DMS 273 treated with DMSO at 0.1 percent for 48 hours (cell line): ENCODE data around the gene GRIA1.

Experiments
- DNase-seq: peaks from one replicate; lab custom pipeline; 2025; lab: John Stamatoyannopoulos, UW

GRIA1 gene

DNA sequence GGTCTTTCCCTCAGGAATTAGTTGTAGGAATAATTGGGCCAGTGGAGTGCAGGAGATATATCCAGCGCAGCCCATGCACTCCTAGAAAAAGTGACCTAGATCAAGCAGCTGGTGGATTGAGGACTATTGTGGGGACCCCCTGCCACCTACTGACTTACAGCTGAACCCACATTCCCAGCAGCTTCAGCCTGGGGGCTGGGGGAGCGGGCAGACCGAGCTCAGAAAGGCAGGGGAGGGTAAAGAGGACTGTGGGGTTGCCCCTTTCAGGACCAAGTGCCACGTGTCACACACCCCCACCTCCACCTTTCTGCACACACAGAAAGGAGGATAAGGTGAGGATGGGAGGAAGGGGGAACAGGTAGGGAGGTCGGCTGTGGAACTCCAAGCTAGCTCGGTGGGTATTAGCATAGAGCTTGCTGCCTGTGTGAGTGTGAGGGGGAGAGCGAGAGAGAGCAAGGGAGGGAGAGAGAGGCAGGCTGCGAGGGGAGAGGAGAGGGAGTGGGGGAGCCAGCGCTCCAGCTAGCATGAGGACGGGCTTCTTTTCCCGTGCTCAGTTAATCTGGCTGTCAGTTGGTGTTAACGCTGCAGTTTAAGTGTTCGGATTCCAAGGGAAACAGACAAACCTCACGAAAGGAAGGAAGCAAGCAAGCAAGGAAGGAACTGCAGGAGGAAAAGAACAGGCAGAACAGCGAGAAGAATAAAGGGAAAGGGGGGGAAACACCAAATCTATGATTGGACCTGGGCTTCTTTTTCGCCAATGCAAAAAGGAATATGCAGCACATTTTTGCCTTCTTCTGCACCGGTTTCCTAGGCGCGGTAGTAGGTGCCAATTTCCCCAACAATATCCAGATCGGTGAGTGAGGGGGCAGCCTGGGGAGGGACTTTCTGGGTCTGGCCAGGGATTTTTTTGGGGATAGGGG lies at the start of gene GRIA1:
GRIA1 (plus strand) TSS at position 553 of the 920 bp plus-strand sequence.
- DNase-seq, result no peak

DNA sequence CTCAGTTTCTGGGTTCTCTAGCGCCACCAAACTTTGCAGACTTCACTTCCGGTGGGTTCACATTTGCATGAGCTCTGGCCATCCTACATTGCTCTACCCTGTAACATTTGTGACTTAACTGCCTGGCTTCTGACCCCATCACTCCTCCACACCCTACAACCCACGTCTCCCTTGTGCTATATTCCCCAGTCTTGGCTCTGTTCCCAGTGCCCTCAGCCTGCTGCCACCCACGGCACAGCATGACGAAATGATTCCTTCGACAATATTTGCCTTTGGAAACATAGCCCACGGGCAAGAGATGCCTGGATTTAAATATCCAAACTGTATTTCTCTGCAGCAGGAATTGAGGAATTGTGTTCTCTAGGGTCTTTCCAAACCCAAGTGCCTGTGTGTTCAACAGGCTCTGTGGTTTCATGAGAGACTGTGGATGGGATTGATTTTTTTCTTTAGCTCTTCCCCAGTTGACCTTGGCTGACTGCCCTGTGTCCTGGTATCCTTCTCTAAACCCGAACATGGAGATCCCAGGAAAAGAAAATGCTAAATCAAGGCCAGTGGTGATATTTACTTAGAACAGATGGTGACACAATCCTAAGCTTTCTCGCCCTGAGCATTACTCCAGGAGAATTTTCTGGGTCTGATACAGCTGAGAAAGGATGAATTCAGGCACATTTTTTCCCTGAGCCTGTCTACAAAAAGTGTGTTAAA lies 44.4 kb upstream of the GRIA1 start:
- DNase-seq, result no peak

DNA sequence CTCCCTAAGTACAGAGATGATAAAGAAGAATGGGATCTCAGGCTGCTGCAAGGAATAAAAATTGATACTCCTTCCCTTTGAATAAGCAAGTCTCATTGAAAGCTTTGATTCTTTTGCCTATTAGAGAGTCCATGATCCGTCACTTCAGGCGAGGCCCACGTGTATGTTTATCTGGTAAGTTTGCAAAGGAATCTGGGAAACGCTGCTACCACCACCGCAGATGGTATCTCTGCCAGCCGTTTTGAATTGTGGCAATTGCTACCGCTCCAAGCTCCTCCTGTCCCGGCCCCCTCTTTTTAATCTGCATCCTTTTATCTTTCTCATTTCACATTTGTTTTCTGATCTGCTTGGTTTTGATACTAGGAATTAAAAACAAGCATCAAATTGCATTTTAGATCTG lies 42.9 kb upstream of the GRIA1 start:
- DNase-seq, result no peak

DNA sequence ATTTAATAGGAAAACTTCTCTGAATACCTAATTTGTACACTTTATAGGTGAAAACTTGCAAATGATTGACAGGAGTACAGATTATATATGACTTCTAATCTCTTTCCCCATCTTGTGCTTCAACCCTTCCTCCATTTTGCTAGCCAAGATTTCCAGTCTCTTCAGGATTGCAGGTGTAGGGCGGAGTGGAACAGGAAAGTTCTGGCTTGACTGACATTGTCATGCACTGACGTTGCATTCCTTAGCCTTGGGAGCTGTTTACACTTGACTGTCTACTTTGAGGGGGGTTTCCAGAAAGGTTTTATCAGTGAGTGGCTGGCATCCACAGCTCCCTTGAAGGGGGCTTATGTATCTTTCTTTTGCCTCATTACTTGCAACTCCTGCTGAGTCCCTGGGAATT lies 34.1 kb upstream of the GRIA1 start:
- DNase-seq, result no peak

- no peak for DNase-seq
Observed at GRCh38 chr5:153456993-153457392, 33.5 kb upstream of the GRIA1 start.

- no peak for DNase-seq
Observed at GRCh38 chr5:153458268-153458667, 32.2 kb upstream of the GRIA1 start.

GRCh38 chr5:153459051-153459743 lies 31.3 kb upstream of the GRIA1 start:
- DNase-seq, result no peak

DNA sequence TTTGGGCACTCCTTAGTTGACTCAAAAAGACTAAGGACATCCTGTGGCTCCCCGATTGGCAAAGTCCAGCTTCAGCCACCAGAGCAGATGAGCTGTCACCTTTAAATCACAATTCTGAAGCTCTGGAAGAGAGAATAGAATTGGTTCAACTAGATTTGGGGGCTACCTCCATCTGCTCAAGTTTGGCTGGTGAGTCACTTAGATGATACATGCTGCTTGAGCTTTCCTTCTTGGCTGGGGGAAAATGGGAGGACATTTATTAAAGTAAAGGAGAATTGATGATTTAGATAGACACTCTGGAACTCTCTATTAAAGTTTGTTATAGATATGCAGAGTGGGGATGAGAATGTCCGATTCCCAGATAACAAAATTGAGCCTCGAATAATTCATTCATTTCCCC lies 30.0 kb upstream of the GRIA1 start:
- DNase-seq, result no peak

DNA sequence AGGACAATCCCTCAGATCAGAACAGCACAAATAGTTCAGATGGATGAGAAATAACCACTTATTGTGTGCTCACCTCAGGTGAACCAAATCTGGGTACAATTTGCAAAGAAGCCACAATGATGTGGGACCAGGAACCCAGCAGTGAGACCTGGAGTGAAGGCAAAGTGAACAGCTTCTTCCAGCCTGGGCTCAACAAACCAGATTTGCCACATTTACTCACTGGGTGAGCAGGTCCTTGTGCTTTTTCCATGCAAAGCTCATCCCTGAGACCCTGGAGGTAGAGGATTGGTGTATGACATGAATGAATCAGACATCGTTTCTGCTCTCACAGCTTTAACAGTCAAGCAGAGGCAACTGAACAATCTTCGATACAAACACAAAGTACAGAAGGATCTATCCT lies 29.1 kb upstream of the GRIA1 start:
- DNase-seq, result no peak

- DNase-seq, result no peak
Observed at GRCh38 chr5:153463806-153464205, 26.7 kb upstream of the GRIA1 start.

GRCh38 chr5:153467546-153467945 lies 22.9 kb upstream of the GRIA1 start:
- no peak for DNase-seq

DNA sequence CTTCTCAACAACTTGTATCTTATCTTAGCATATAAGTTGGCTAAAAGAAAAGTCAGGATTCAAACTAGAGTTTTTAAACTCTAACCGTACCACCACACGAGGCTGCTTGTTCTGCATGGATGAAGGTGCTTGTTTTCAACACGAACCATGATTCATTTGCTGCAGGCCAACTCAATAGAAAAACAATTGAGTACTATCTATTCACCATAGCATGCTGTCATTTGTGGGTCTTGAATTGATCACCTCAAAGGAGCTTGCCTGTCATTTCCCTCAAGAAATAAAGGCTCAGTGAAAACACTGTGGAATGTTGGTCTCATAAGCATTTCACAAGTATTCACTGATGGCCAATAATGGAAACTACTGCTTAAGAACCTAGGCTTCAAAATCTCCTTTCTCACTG lies 21.0 kb upstream of the GRIA1 start:
- DNase-seq, result no peak

- no peak for DNase-seq
Observed at GRCh38 chr5:153470736-153471135, 19.7 kb upstream of the GRIA1 start.

DNA sequence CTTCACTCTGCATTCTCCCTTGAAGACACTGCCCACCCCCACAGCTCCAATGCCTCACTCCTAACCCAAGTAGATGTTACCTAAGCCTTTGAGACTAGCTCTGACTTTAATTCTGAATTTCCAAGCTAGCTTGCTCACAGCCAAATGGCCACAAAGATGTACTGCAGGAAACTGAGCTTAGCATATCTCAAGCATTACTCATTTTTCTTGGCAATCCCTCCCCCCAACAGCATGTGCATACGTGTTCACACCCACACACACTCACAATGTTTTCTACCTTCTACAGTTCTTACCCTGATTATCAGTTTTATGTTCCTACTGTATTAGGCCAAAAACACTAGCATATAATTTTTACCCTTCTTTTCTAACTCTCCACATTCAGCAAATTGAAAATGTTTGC lies 13.7 kb upstream of the GRIA1 start:
- no peak for DNase-seq

DNA sequence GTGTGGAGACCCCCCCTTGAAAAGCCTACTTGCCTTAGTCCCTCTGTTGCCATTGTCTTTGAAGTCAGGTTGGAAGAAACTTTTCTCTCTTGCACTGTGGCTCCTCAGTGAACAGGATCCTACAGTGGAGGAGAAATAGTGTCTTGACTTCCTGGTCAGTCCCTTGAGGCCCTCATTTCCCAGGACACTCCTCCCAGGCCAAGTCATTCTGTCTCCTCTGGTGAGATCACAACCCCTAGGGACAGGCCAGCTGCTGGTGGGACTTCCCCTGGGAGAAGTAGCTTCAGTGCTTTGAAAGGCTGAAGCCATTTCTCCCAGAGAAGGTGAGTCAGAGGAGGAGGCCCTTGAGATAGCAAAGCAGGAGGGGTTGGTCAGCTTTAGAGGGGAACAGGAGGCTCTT lies 10.1 kb upstream of the GRIA1 start:
- DNase-seq, result no peak

GRCh38 chr5:153483482-153483881 lies 7.0 kb upstream of the GRIA1 start:
- DNase-seq, result no peak

GRCh38 chr5:153485641-153486040 lies 4.8 kb upstream of the GRIA1 start:
- no peak for DNase-seq

GRCh38 chr5:153486771-153487170 lies 3.7 kb upstream of the GRIA1 start:
- DNase-seq, result no peak

GRCh38 chr5:153489611-153490010 lies 859 bp upstream of the GRIA1 start:
- DNase-seq, result no peak

DNA sequence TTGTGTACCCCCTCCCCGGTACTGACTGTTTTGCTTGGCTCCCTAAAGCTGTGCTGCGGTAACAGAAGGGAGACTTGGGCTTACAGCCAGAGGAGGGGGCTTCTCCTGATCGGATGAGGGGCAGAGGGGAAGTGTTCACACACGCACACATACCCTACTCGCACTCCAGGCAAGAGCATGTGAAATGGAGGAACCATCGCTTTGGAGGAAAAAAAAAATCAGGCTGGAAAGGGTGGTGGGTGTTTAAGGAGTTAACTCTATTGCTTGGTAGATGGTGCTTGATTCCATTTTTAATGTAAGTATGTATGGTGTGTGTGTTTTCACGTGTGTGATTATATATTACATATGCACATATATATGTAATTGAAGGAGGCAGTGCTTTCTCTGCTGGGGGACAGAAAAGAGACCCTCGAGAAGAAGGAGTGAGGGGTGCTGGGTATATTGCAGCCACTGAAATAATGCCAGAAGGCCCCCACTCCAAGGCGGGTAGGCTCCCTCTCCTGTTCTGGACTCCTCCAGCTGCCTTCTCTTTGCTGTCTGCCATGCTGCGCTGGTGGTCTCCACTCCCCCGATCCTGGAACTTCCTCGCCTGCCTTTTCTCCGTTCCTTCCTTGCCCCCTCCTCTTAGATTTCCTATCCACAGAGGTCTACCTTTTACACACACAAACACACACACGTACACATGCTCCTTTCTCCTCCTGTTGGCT lies 721 bp downstream of the GRIA1 start:
- DNase-seq, result no peak

DNA sequence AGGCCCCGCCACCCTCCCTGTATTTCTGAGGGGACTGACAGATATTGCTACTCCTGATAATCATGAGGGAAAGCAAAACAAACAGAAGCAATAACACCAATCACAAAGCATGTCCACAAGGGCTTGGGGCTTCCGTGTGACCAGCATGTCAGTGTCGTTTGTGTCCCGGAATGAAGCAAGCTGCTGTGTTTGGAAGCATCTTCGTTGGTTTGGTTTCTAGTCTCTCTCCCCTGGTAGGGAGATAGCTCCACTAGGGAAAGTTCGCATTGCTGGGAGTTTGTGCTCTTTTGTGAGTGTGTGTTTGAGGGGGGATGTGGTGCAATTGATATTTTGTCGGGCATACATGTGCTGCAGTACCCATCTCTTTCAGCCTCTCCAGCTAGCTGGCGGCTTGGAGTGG lies 1.4 kb downstream of the GRIA1 start:
- DNase-seq, result no peak

- no peak for DNase-seq
Observed at GRCh38 chr5:153496835-153497234, 6.4 kb downstream of the GRIA1 start.
